ENCODE data around the gene SLC16A3.
A peak's percentile ranks its signal among the peaks of the same experiment; 100 is the strongest.
"Not testable (repeated sequence)": the region's sequence is repeated elsewhere in the genome, so short reads cannot be mapped to it uniquely, and the experiment has no call there.

SLC16A3 gene

GRCh38 chr17:82204831-82205719 lies 23.8 kb upstream of the SLC16A3 start:
- no peak for DNase-seq (ENCODE audit: low spot score)

DNA sequence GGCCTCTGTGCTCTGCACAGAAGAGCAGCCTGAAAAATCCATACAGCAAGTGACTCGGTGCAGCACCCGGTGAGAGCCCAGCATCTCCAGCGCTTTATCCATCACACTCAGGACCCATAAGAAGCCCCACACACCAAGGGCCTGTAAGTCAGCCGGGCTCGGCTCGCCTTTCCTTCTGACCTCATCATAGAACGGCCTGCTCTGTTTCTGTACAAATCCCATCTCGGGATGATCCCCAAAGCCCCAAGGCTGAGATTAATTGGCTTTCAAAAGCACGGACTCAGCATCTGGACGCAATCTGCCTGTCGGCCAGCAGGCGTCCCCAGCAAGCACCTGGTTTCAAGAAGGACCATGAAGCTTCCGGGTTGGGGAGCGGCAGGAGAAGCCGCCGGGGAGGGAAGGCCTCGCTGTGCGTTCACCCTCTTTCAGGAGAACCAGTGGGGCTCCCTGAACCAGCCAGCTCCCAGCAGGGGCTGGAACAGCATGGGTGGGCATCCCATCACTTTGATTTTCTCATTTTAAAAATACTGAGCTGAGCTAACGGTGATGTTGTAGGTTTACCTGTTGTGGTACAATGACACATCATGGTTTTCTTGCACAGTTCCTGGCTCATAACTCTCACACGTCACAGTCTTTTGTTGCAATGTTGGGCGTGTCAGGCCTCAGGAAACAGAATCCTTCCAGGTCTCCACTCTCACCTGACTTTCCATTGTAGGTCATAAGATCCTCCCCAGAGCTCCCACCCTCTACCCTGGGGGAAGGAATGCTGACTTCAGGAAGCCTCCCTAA lies 22.9 kb upstream of the SLC16A3 start:
- DNase-seq (ENCODE audit: low spot score): peak; percentile 85

GRCh38 chr17:82210655-82211054 lies 18.2 kb upstream of the SLC16A3 start:
- not testable (repeated sequence) for DNase-seq (ENCODE audit: low spot score)

- peak; percentile 64 for DNase-seq (ENCODE audit: low spot score)
These were observed 16.3 kb upstream of the SLC16A3 start, which contains the start of gene CCDC57 for GRCh38 chr17:82212331-82213250. Gene CCDC57 (minus strand): TSS chr17:82212842. CDS start chr17:82201944, 10,898 bp downstream.

- no peak for DNase-seq (ENCODE audit: low spot score)
These were observed 15.4 kb upstream of the SLC16A3 start for GRCh38 chr17:82213251-82214011.

DNA sequence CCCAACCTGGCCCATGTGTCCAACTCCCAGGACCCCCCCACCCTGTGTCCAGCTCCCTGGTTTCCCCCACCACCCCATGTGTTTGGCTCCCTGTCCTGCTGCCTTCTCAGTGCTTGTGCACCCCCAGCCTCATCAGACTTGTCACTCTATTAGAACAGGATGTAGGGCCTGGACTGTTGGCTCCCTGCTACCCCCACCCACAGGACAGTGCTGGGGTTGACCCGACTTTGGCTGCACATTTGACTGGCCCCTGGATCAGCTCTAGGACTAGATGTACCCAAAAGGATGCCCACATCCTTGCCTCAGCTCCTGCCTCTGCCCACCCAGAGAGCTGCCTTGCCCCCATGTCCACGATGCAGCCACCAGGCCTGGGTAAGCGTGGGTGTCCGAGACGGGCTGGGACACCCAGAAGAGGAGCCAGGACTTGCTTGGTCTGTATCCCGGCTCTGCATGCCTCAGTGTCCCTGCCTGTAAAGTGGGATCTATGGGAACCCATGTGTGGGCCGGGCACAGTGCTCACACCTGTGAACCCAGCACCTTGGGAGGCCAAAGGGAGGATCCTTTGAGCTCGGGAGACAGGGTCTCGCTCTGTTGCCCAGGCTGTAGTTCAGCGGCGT lies 14.7 kb upstream of the SLC16A3 start:
- DNase-seq (ENCODE audit: low spot score): no peak

DNA sequence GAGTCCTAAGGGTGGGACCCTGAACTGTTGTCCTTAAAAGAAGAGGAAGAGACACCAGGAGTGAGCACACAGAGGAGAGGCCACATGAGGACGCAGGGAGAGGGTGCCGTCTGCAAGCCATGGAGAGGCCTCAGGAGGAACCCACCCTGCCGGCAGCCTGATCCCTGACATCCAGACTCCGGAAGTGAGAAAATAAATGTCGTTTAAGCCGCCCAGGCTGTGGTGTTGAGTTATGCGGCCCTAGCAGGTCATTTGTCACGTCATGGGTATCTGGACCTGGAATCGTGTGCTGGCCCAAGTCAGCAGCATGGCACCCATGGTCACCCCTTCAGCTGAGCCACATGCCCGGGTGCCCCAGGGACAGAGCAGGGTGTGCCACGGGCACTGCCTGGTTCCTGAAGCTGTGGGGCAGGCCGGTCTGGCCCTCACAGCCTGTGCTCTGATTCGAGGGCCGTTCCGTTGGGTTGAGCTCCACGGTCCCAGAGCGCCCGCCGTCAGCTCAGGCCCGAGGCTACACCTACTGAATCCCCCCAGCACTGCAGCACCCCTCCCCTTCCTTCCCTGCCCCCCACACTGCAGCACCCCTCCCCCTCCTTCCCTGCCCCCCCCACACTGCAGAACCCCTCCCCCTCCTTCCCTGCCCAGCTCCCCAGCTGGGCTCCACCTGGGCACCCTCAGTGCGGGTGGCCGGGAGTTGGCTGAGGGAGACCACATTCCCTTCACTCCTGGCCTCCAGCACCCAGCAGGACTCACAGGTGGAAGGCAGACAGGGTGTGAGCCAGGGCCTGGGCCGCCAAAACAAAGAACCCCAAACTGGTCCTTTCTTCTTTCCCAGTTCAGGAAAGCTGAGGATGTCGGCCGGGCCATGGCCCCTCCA lies 13.5 kb upstream of the SLC16A3 start:
- DNase-seq (ENCODE audit: low spot score): no peak

DNA sequence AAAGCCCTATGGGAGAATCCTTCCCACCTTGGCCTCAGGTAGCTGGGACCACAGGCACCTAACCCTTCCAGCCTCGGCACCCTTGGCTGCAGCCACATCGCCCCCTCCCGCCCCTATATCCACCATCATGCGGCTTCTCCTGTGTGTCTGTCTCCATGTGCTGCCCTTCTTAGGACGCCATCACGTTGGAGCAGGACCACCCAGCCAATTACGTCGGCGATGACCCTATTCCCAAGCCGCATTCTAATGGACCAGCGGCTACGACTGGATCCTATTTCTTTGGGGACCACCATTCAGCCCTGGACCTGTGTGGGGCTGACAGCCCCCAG lies 12.9 kb upstream of the SLC16A3 start:
- DNase-seq (ENCODE audit: low spot score): no peak

- peak; percentile 81 for DNase-seq (ENCODE audit: low spot score)
These were observed 12.3 kb upstream of the SLC16A3 start for GRCh38 chr17:82216301-82217119.

DNA sequence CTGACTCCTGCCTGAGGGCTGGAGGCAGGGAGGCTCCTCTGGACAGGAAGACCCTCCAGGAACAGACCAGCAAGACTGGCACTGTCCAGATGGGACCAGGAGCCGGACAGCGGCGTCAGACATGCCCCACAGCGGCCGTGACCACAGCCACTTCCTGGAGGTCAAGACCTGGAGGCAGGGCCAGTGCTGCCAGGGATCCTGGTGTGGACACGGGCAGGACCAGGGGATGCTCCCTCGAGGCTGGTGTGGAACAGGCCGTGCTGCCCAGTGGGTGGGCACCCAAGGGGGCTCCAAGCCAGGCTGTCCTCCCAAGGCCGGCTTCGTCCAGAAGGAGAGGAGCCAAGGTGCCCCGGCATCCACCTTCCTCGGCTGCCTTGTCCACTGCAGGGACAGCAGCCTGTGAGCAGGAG lies 11.7 kb upstream of the SLC16A3 start:
- no peak for DNase-seq (ENCODE audit: low spot score)

GRCh38 chr17:82217530-82218204 lies 11.2 kb upstream of the SLC16A3 start:
- no peak for DNase-seq (ENCODE audit: low spot score)

- no peak for DNase-seq (ENCODE audit: low spot score)
These were observed 10.3 kb upstream of the SLC16A3 start for GRCh38 chr17:82218349-82219075.

DNA sequence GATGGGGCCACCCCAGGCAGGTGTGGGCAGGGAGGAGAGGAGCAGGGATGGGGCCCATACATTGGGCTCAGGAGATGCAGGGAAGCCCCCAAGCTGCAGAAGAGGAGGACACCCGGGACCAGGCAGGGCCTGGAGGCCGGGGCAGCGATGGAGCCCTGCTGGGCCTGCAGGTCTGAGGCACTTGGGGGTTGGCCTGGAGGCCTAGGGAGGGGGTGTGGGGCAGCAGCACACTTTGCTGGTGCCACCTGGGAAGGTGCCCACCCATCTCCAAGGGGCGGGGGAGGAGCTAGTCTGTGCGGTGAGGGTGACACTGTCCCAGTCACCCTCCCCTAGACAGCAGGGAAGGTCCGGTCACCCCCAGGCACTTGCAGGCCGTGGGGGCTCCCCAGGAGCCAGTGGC lies 9.8 kb upstream of the SLC16A3 start:
- DNase-seq (ENCODE audit: low spot score): no peak

DNA sequence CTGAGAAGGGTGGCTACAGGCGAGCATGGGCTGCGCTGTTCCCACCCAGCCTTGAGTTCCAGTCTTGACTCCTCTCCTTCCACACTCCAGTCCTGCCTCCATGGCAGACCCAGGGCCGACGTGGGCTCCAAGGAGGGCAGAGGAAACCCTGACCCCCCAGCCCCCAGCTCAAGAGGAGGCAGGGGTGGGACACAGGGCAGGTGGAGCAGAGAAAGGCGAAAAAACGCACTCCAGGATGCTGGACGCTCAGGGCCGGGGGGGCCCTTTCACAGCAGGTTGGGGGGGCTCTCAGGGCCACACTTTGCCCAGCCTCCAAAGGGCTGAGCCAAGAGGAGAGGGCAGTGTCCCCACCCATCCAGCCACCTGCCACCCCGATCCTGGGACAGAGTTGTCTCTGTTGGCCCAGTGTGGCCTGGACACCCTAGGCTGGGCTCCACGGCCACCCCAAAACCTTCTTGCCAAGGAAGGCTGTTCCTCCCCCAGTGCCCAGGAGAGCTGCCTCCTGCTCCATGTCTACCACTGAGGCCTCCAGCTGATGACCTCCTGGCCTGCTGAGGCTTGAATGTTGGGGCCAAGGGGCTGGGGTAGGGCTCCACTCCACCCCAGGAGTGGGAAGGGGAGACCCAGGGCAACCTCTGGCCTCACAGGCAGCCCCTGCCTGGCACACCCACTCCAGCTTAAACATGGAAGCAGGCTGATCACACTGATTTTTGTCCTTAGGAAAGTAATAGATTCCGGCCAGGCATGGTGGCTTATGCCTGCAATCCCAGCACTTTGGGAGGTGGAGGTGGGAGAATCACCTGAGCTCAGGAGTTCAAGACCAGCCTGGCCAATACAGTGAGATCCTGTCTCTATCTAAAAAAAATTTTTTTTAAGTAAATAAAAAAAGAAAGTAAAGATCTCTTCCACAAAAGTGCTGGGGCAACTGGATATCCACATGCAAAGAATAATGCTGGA lies 8.8 kb upstream of the SLC16A3 start:
- DNase-seq (ENCODE audit: low spot score): no peak

DNA sequence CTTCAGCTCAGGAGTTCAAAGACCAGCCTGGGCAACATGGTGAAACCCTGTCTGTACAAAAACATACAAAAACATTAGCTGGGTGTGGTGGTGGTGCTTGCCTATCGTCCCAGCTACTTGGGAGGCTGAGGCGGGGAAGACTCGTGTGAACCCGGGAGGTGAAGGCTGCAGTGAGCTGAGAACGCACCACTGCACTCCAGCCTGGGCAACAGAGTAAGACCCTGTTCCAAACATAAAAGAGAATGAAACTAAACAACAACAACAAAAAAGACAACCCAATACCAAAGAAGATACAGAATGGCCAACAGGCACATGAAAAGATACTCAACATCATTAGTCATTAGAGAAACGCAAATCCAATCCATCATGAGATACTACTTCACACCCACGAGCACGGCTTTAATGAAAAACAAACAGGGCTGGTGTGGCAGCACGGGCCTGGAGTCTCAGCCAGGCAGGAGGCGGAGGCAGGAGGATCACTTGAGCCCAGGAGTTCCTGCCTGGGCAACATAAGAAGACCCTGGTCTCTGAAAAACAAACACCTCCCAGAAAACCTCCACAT lies 7.4 kb upstream of the SLC16A3 start:
- DNase-seq (ENCODE audit: low spot score): no peak

- DNase-seq (ENCODE audit: low spot score): no peak
These were observed 6.0 kb upstream of the SLC16A3 start for GRCh38 chr17:82222816-82223215.

Measured in hematopoietic multipotent progenitor cell treated with erythropoietin and hydrocortisone succinate and interleukin-3 and kit ligand, for 15 days (in vitro differentiated cells).